ENCODE results near the gene CD274.

DNA sequence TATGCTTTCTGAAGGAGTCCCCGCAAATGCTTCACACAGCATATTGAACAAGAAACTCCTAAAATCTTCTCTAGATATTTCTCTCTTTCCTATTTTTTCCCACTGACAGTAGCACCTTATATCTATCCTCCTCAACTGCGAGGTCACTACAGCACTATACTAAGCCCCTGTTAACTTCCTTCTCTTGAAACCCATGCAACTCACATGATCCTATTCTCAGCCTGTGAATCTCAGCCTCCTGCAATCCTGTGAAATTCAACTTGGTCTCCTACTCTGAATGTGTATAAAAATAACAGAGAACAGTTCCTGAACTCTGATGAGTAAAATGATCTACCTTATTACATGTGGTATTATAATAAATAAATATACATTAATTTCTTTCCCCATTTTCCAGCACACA is 6.5 kb upstream of the CD274 start:
- TF ChIP-seq, protein P1, sequence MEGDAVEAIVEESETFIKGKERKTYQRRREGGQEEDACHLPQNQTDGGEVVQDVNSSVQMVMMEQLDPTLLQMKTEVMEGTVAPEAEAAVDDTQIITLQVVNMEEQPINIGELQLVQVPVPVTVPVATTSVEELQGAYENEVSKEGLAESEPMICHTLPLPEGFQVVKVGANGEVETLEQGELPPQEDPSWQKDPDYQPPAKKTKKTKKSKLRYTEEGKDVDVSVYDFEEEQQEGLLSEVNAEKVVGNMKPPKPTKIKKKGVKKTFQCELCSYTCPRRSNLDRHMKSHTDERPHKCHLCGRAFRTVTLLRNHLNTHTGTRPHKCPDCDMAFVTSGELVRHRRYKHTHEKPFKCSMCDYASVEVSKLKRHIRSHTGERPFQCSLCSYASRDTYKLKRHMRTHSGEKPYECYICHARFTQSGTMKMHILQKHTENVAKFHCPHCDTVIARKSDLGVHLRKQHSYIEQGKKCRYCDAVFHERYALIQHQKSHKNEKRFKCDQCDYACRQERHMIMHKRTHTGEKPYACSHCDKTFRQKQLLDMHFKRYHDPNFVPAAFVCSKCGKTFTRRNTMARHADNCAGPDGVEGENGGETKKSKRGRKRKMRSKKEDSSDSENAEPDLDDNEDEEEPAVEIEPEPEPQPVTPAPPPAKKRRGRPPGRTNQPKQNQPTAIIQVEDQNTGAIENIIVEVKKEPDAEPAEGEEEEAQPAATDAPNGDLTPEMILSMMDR (IDR thresholded peaks at IDR 0.05; ENCODE audit: low read depth, low read length): no peak
- TF ChIP-seq POLR2A (IDR thresholded peaks at IDR 0.05; ENCODE audit: extremely low read depth, insufficient read length) (no peak), MYC (IDR thresholded peaks at IDR 0.05; ENCODE audit: low read depth, low read length) (no peak)
- TF ChIP-seq, protein P2, sequence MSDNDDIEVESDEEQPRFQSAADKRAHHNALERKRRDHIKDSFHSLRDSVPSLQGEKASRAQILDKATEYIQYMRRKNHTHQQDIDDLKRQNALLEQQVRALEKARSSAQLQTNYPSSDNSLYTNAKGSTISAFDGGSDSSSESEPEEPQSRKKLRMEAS (IDR thresholded peaks at IDR 0.05; ENCODE audit: low read depth, low read length): no peak
